Activated CD4-positive, alpha-beta T cell treated with anti-CD3 and anti-CD28 coated beads for 36 hours (primary cell): ENCODE results near the gene SIAE. TPM values are rescaled to one million over a fixed set of nuclear protein-coding genes. Genes with fewer than 3 reads are reported as not detected.
A peak's percentile ranks its signal among the peaks of the same experiment; 100 is the strongest.

ENCODE experiments used
- ATAC-seq: fragments of 200-7000 bp; cut with Tn5 transposase; one replicate; pipeline ENCODE4 v1.10.0; 2021; ENCODE audit warnings: mild to moderate bottlenecking, moderate library complexity
- CTCF ChIA-PET: fragments of 350-600 bp; sonication (Branson Sonifier 250); formaldehyde crosslinking; loops from one replicate; lab custom pipeline; 2021; ENCODE audit warnings: antibody characterized with exemption; lab: Charles Lee
- POLR2A ChIA-PET: fragments of 350-600 bp; sonication (Branson Sonifier 250); formaldehyde crosslinking; loops from one replicate; lab custom pipeline; 2021; ENCODE audit warnings: antibody characterized with exemption, inconsistent platforms; lab: Charles Lee
- DNase-seq: peaks from one replicate; pipeline ENCODE4 v3.0.0-alpha.2; 2020
- H3K27ac Mint-ChIP-seq: one replicate; pipeline ENCODE4 v1.8.0; 2021; ENCODE audit warnings: mixed read lengths
- H3K27me3 Mint-ChIP-seq: one replicate; pipeline ENCODE4 v1.8.0; 2021; ENCODE audit warnings: mixed read lengths
- H3K36me3 Mint-ChIP-seq: one replicate; pipeline ENCODE4 v1.8.0; 2021; ENCODE audit warnings: low read depth, mixed read lengths
- H3K4me1 Mint-ChIP-seq: one replicate; pipeline ENCODE4 v1.8.0; 2021; ENCODE audit warnings: mixed read lengths
- H3K4me3 Mint-ChIP-seq: one replicate; pipeline ENCODE4 v1.8.0; 2021; ENCODE audit warnings: mild to moderate bottlenecking, moderate library complexity, mixed read lengths
- H3K9me3 Mint-ChIP-seq: one replicate; pipeline ENCODE4 v1.8.0; 2021; ENCODE audit warnings: low read depth, mixed read lengths
- intact Hi-C, 2 experiments: fragments of 100-400 bp; cut with DNase I in 1 of 2; cut with micrococcal nuclease in 1 of 2; formaldehyde crosslinking; loops; one replicate each; pipeline versions ENCODE4 v1.14.2 to v1.15.1; 2022 to 2024; cut with DNase I, micrococcal nuclease
- total RNA-seq, 2 experiments: library from RNA; stranded (reverse); gene quantifications; one replicate each; pipeline ENCODE4 v1.2.3, GENCODE V29; 2021

SIAE gene
- total RNA-seq, 2 experiments from 2014 or later: 9.4 to 12.2 TPM

GRCh38 chr11:124693142-124693541 is 19.6 kb upstream of the SIAE start:
- intact Hi-C loops: no loop called here
- Mint-ChIP-seq H3K27ac (no peak overlapping the region), H3K36me3 (no peaks in the 10 kb centered on the region), H3K9me3 (no peaks in the 10 kb centered on the region), H3K4me3 (no peak overlapping the region), H3K27me3 (no peaks in the 10 kb centered on the region), H3K4me1 (no peaks in the 10 kb centered on the region)
- ATAC-seq (no peak), DNase-seq (no peak)
- CTCF ChIA-PET: interaction anchor here (1.1 kb wide), 1 partner anchor 15 kb away, joined by 4 read pairs; no protein-coding TSS in a partner anchor
- POLR2A ChIA-PET: no interaction called here

GRCh38 chr11:124682443-124682842 is 8.9 kb upstream of the SIAE start:
- Mint-ChIP-seq H3K9me3 (peaks cover 15% of the 10 kb centered on the region), H3K27me3 (no peaks in the 10 kb centered on the region), H3K4me3 (no peak overlapping the region), H3K36me3 (peaks cover 10% of the 10 kb centered on the region), H3K27ac (no peak overlapping the region), H3K4me1 (no peaks in the 10 kb centered on the region)
- intact Hi-C loops: no loop called here
- POLR2A ChIA-PET: no interaction called here
- CTCF ChIA-PET: interaction anchor here (0.6 kb wide), 1 partner anchor 751 kb away, joined by 3 read pairs; no protein-coding TSS in a partner anchor
- DNase-seq: no peak
- ATAC-seq: no peak

GRCh38 chr11:124681421-124681820 is 7.9 kb upstream of the SIAE start:
- ATAC-seq (no peak), DNase-seq (no peak)
- POLR2A ChIA-PET: no interaction called here

GRCh38 chr11:124678416-124678815 is 4.9 kb upstream of the SIAE start:
- H3K4me3 Mint-ChIP-seq: no peak overlapping the region

More at GRCh38 chr11:124681421-124681820, 7.9 kb upstream of the SIAE start:
- H3K27ac Mint-ChIP-seq: no peak overlapping the region
- peaks cover 10% of the 10 kb centered on the region for H3K36me3 Mint-ChIP-seq
- no peaks in the 10 kb centered on the region for H3K27me3 Mint-ChIP-seq
- H3K9me3 Mint-ChIP-seq: peaks cover 15% of the 10 kb centered on the region
- no peak overlapping the region for H3K4me3 Mint-ChIP-seq
- H3K4me1 Mint-ChIP-seq: no peaks in the 10 kb centered on the region
- intact Hi-C loops: no loop called here
- CTCF ChIA-PET: no interaction called here

GRCh38 chr11:124676386-124676785 is 2.8 kb upstream of the SIAE start:
- DNase-seq: no peak
- Mint-ChIP-seq H3K27me3 (no peaks in the 10 kb centered on the region), H3K36me3 (no peaks in the 10 kb centered on the region), H3K27ac (no peak overlapping the region), H3K4me3 (no peak overlapping the region), H3K4me1 (peaks cover 21% of the 10 kb centered on the region), H3K9me3 (no peaks in the 10 kb centered on the region)
- ChIA-PET POLR2A (no interaction called here), CTCF (interaction anchor here (0.5 to 1.2 kb wide), 2 partner anchors 82 to 87 kb away, joined by 3 to 4 read pairs; no protein-coding TSS in a partner anchor)
- no peak for ATAC-seq
- intact Hi-C loops: no loop called here

More at GRCh38 chr11:124678416-124678815, 4.9 kb upstream of the SIAE start:
- H3K9me3 Mint-ChIP-seq: peaks cover 12% of the 10 kb centered on the region
- ATAC-seq: no peak
- POLR2A ChIA-PET: no interaction called here
- intact Hi-C loops: no loop called here
- H3K36me3 Mint-ChIP-seq: peaks cover 5% of the 10 kb centered on the region
- no peaks in the 10 kb centered on the region for H3K27me3 Mint-ChIP-seq
- CTCF ChIA-PET: interaction anchor here (1.2 to 2.2 kb wide), 4 partner anchors 9 to 158 kb away, joined by 3 to 10 read pairs (median 6); no protein-coding TSS in a partner anchor
- DNase-seq: no peak
- no peak overlapping the region for H3K27ac Mint-ChIP-seq
- peaks cover 9% of the 10 kb centered on the region for H3K4me1 Mint-ChIP-seq

- Mint-ChIP-seq H3K36me3 (no peaks in the 10 kb centered on the region), H3K27me3 (no peaks in the 10 kb centered on the region), H3K27ac (peak overlapping the region; percentile 86), H3K9me3 (no peaks in the 10 kb centered on the region), H3K4me1 (peaks cover 30% of the 10 kb centered on the region), H3K4me3 (peak overlapping the region; percentile 84)
- ChIA-PET POLR2A (no interaction called here), CTCF (interaction anchor here (1.3 to 1.8 kb wide), 2 partner anchors 64 to 162 kb away, joined by 3 to 6 read pairs; no protein-coding TSS in a partner anchor)
- DNase-seq: no peak
- no peak for ATAC-seq
- intact Hi-C loops: loop anchor here (5.0 kb wide), 5 partner anchors 278 to 953 kb away; partner anchors contain the start of genes CCDC15 (in 1 of the 2), CHEK1 (in 1 of the 2), PKNOX2 (in 1 of the 2) and TMEM218 (in 1 of the 2)
These were observed 1.0 kb upstream of the SIAE start for GRCh38 chr11:124674571-124674970.

- H3K27ac Mint-ChIP-seq: peak overlapping the region; percentile 86
- H3K36me3 Mint-ChIP-seq: no peaks in the 10 kb centered on the region
- H3K9me3 Mint-ChIP-seq: no peaks in the 10 kb centered on the region
- no peak for ATAC-seq
- intact Hi-C loops: loop anchor here (5.0 kb wide), 5 partner anchors 278 to 953 kb away; partner anchors contain the start of genes CCDC15 (in 1 of the 2), CHEK1 (in 1 of the 2), PKNOX2 (in 1 of the 2) and TMEM218 (in 1 of the 2)
- H3K4me1 Mint-ChIP-seq: peaks cover 30% of the 10 kb centered on the region
- peak overlapping the region; percentile 84 for H3K4me3 Mint-ChIP-seq
- no peak for DNase-seq
- H3K27me3 Mint-ChIP-seq: no peaks in the 10 kb centered on the region
- ChIA-PET CTCF (interaction anchor here (0.7 to 1.8 kb wide), 9 partner anchors 64 to 202 kb away, joined by 3 to 10 read pairs (median 3); no protein-coding TSS in a partner anchor), POLR2A (interaction anchor here (0.8 to 1.6 kb wide), 2 partner anchors 127 to 163 kb away, joined by 3 to 4 read pairs; no protein-coding TSS in a partner anchor)
These were observed 604 bp upstream of the SIAE start for GRCh38 chr11:124674168-124674517.

- intact Hi-C loops: loop anchor here (1.0 to 5.0 kb wide), 15 partner anchors 50 to 955 kb away; partner anchors contain the start of genes CCDC15 (in 2 of the 2), MSANTD2 (in 2 of the 2), TBRG1 (in 2 of the 2) and TMEM218 (in 2 of the 2)
- Mint-ChIP-seq H3K36me3 (no peaks in the 10 kb centered on the region), H3K27me3 (no peaks in the 10 kb centered on the region), H3K4me3 (peak overlapping the region; percentile 84), H3K4me1 (peaks cover 30% of the 10 kb centered on the region), H3K9me3 (no peaks in the 10 kb centered on the region), H3K27ac (peak overlapping the region; percentile 82)
- ChIA-PET POLR2A (interaction anchor here (1.3 to 1.6 kb wide), 2 partner anchors 90 to 128 kb away, joined by 3 to 4 read pairs; no protein-coding TSS in a partner anchor), CTCF (interaction anchor here (0.6 to 1.8 kb wide), 11 partner anchors 9 to 204 kb away, joined by 3 to 10 read pairs (median 4); no protein-coding TSS in a partner anchor)
- no peak for DNase-seq
- no peak for ATAC-seq
These were observed 863 bp downstream of the SIAE start for GRCh38 chr11:124672536-124673215.

GRCh38 chr11:124670732-124671131 is 2.8 kb downstream of the SIAE start:
- Mint-ChIP-seq H3K27ac (no peak overlapping the region), H3K9me3 (no peaks in the 10 kb centered on the region), H3K4me1 (peaks cover 30% of the 10 kb centered on the region), H3K27me3 (no peaks in the 10 kb centered on the region), H3K36me3 (no peaks in the 10 kb centered on the region), H3K4me3 (no peak overlapping the region)
- ATAC-seq: peak; percentile 15
- ChIA-PET CTCF (interaction anchor here (0.8 to 3.8 kb wide), 21 partner anchors 8 to 712 kb away, joined by 3 to 64 read pairs (median 6); partner anchors contain the start of genes ESAM, MSANTD2, NRGN and ROBO3), POLR2A (no interaction called here)
- intact Hi-C loops: loop anchor here (1.0 to 5.0 kb wide), 6 partner anchors 26 to 957 kb away; partner anchors contain the start of genes CCDC15 (in 1 of the 2), CHEK1 (in 1 of the 2), PKNOX2 (in 1 of the 2) and TMEM218 (in 1 of the 2)
- DNase-seq: peak; percentile 53

GRCh38 chr11:124669193-124669592 is 4.3 kb downstream of the SIAE start:
- no peaks in the 10 kb centered on the region for H3K9me3 Mint-ChIP-seq
- DNase-seq (peak; percentile 47), ATAC-seq (no peak)
- ChIA-PET POLR2A (interaction anchor here (0.7 to 0.9 kb wide), 2 partner anchors 23 to 929 kb away, joined by 3 read pairs; no protein-coding TSS in a partner anchor), CTCF (interaction anchor here (0.6 to 3.8 kb wide), 37 partner anchors 8 to 1094 kb away, joined by 3 to 64 read pairs (median 5); partner anchors contain the start of genes ESAM, MSANTD2, NRGN and ROBO3)
- H3K4me1 Mint-ChIP-seq: peaks cover 23% of the 10 kb centered on the region
- no peaks in the 10 kb centered on the region for H3K27me3 Mint-ChIP-seq
- H3K27ac Mint-ChIP-seq: no peak overlapping the region
- no peak overlapping the region for H3K4me3 Mint-ChIP-seq
- intact Hi-C loops: loop anchor here (1.0 kb wide), 5 partner anchors 94 to 207 kb away; no protein-coding TSS in a partner anchor
- no peaks in the 10 kb centered on the region for H3K36me3 Mint-ChIP-seq

- H3K36me3 Mint-ChIP-seq: no peaks in the 10 kb centered on the region
- ATAC-seq: no peak
- no peak overlapping the region for H3K4me3 Mint-ChIP-seq
- ChIA-PET CTCF (interaction anchor here (0.5 to 1.1 kb wide), 4 partner anchors 79 to 170 kb away, joined by 3 to 5 read pairs (median 3); no protein-coding TSS in a partner anchor), POLR2A (interaction anchor here (0.8 kb wide), 1 partner anchor 1261 kb away, joined by 4 read pairs; no protein-coding TSS in a partner anchor)
- DNase-seq: no peak
- intact Hi-C loops: no loop called here
- no peaks in the 10 kb centered on the region for H3K27me3 Mint-ChIP-seq
- H3K27ac Mint-ChIP-seq: no peak overlapping the region
- H3K9me3 Mint-ChIP-seq: no peaks in the 10 kb centered on the region
- peaks cover 17% of the 10 kb centered on the region for H3K4me1 Mint-ChIP-seq
These were observed 5.9 kb downstream of the SIAE start for GRCh38 chr11:124667601-124668000.
